CD14-positive monocyte (primary cell): ENCODE data around the gene RTN4RL1. TPM values are rescaled to one million over a fixed set of nuclear protein-coding genes. Genes with fewer than 3 reads are reported as not detected.

ENCODE experiments used
- DNase-seq, 3 donors: peaks; one replicate each; pipeline ENCODE4 v3.0.0-alpha.2; 2011 to 2022
- H2AFZ ChIP-seq: 2 replicates; pipeline ENCODE4 v1.6.0; 2012; ENCODE audit warnings: mild to moderate bottlenecking, low read depth, low read length, inconsistent platforms; ENCODE audit not compliant: insufficient read depth, poor library complexity, severe bottlenecking
- H3K27ac ChIP-seq, 2 donors: 1 replicate in 1 of 2; 2 replicates in 1 of 2; pipeline ENCODE4 v1.5.1; 2012 to 2013; ENCODE audit warnings: low read length in 2 of 2, control low read depth in 1 of 2, inconsistent platforms in 1 of 2, low read depth in 1 of 2, mild to moderate bottlenecking in 1 of 2
- H3K27me3 ChIP-seq, 2 donors: one replicate each; pipeline versions ENCODE4 v1.6.0 to v1.6.1; 2011 to 2013; ENCODE audit warnings: low read length in 2 of 2; ENCODE audit not compliant: control insufficient read depth in 2 of 2, insufficient read depth in 2 of 2
- H3K36me3 ChIP-seq, 2 donors: replicated peaks in 1 of 2; 1 replicate in 1 of 2; 2 replicates in 1 of 2; pipeline versions ENCODE4 v1.5.1 to v1.6.1; 2012 to 2013; ENCODE audit warnings: low read length in 2 of 2, control low read depth in 1 of 2, inconsistent platforms in 1 of 2, mild to moderate bottlenecking in 1 of 2; ENCODE audit not compliant: insufficient read depth in 2 of 2, control insufficient read depth in 1 of 2
- H3K4me1 ChIP-seq, 2 donors: 1 replicate in 1 of 2; 2 replicates in 1 of 2; pipeline versions ENCODE4 v1.5.1 to v1.6.1; 2012 to 2013; ENCODE audit warnings: low read length in 2 of 2, control low read depth in 1 of 2, inconsistent platforms in 1 of 2, mild to moderate bottlenecking in 1 of 2, moderate library complexity in 1 of 2; ENCODE audit not compliant: insufficient read depth in 2 of 2, control insufficient read depth in 1 of 2
- H3K4me2 ChIP-seq: replicated peaks from 2 replicates; pipeline ENCODE3; 2012; ENCODE audit warnings: low read length, moderate library complexity, mild to moderate bottlenecking; ENCODE audit not compliant: poor library complexity, severe bottlenecking; ENCODE audit errors: extremely low read depth
- H3K4me3 ChIP-seq, 3 experiments: fragments of 200-600 bp in 1 of 3; sonication (generic) in 1 of 3; replicated peaks in 1 of 3; 1 replicate in 2 of 3; 2 replicates in 1 of 3; pipeline ENCODE4 v1.5.1; 2011 to 2013; ENCODE audit warnings: low read length in 3 of 3, mild to moderate bottlenecking in 3 of 3, control low read depth in 2 of 3, low read depth in 2 of 3, inconsistent platforms in 1 of 3, moderate library complexity in 1 of 3
- H3K79me2 ChIP-seq: 2 replicates; pipeline ENCODE4 v1.6.0; 2012; ENCODE audit warnings: mild to moderate bottlenecking, control low read depth, inconsistent platforms, low read length, moderate library complexity; ENCODE audit not compliant: insufficient read depth
- H3K9ac ChIP-seq: 2 replicates; pipeline ENCODE4 v1.6.0; 2017; ENCODE audit warnings: low read length, mild to moderate bottlenecking; ENCODE audit not compliant: insufficient read depth, poor library complexity, severe bottlenecking
- H3K9me3 ChIP-seq, 2 donors: replicated peaks in 1 of 2; 1 replicate in 1 of 2; 2 replicates in 1 of 2; pipeline versions ENCODE4 v1.5.1 to v1.6.1; 2012 to 2013; ENCODE audit warnings: low read length in 2 of 2, control low read depth in 1 of 2; ENCODE audit not compliant: control insufficient read depth in 1 of 2, insufficient read depth in 1 of 2
- H4K20me1 ChIP-seq: 2 replicates; pipeline ENCODE4 v1.6.0; 2012; ENCODE audit warnings: mild to moderate bottlenecking, low read length, control low read depth, moderate library complexity; ENCODE audit not compliant: insufficient read depth
- H3K27ac Mint-ChIP-seq, 7 donors: one replicate each; pipeline ENCODE4 v1.8.0; 2020; ENCODE audit warnings: mild to moderate bottlenecking in 7 of 7, mixed read lengths in 7 of 7, moderate library complexity in 6 of 7, inconsistent platforms in 2 of 7
- H3K27me3 Mint-ChIP-seq, 3 donors: one replicate each; pipeline ENCODE4 v1.8.0; 2021 to 2022; ENCODE audit warnings: low read depth in 3 of 3, mild to moderate bottlenecking in 3 of 3, mixed read lengths in 3 of 3, moderate library complexity in 3 of 3, inconsistent platforms in 1 of 3
- H3K36me3 Mint-ChIP-seq, 2 donors: one replicate each; pipeline ENCODE4 v1.8.0; 2020; ENCODE audit warnings: mixed read lengths in 2 of 2, inconsistent platforms in 1 of 2, mild to moderate bottlenecking in 1 of 2
- H3K4me1 Mint-ChIP-seq: one replicate; pipeline ENCODE4 v1.8.0; 2020; ENCODE audit warnings: mild to moderate bottlenecking, mixed read lengths
- H3K4me3 Mint-ChIP-seq, 2 donors: one replicate each; pipeline ENCODE4 v1.8.0; 2020; ENCODE audit warnings: mild to moderate bottlenecking in 2 of 2, mixed read lengths in 2 of 2, moderate library complexity in 1 of 2
- H3K9me3 Mint-ChIP-seq, 7 donors: one replicate each; pipeline ENCODE4 v1.8.0; 2020 to 2022; ENCODE audit warnings: mixed read lengths in 7 of 7, mild to moderate bottlenecking in 6 of 7, moderate library complexity in 6 of 7, inconsistent platforms in 2 of 7
- CTCF ChIP-seq: fragments of 200-600 bp; IDR thresholded peaks from one replicate; pipeline ENCODE4 v1.8.0; 2022; ENCODE audit warnings: antibody characterized with exemption, mild to moderate bottlenecking
- WGBS: methylation state at CpG from one replicate; pipeline ENCODE4 v1.1.5; 2013; ENCODE audit warnings: missing lambda C conversion rate; ENCODE audit not compliant: insufficient coverage; 5-methylcytosine and 5-hydroxymethylcytosine counted together
- intact Hi-C, 2 donors: fragments of 100-400 bp; cut with micrococcal nuclease; formaldehyde crosslinking; loops; one replicate each; pipeline versions ENCODE4 v1.15.0 to v1.15.1; 2023
- polyA plus RNA-seq, 3 donors: library from polyadenylated mRNA; depleted of rRNA in 1 of 3; unstranded in 2 of 3; stranded (reverse) in 1 of 3; fragments of 300-500 nt in 2 of 3; fragments of >200 nt in 1 of 3; fragmentation: Illumina TruSeq in 2 of 3; gene quantifications; 1 replicate in 2 of 3; 2 replicates in 1 of 3; pipeline ENCODE4 v1.2.3, GENCODE V29; 2012 to 2021

RTN4RL1 gene
- polyA plus RNA-seq, 3 donors = 0.07 to 0.29 (median 0.11) TPM

- Mint-ChIP-seq H3K27ac (no peak overlapping the region), H3K27me3 (peaks cover 52 to 66% (median 55%) of the 10 kb centered on the region in 3 donors), H3K4me1 (peaks cover 35% of the 10 kb centered on the region), H3K36me3 (peaks cover 6 to 7% of the 10 kb centered on the region in 2 donors), H3K4me3 (peak overlapping the region in 1 of 2 donors; percentile 36), H3K9me3 (peaks cover 0 to 25% (median 14%) of the 10 kb centered on the region in 7 donors)
- H3K36me3 ChIP-seq = no peaks in the 10 kb centered on the region
- peaks cover 36 to 52% of the 10 kb centered on the region in 2 donors for H3K4me1 ChIP-seq
- no peak overlapping the region for H3K4me3 ChIP-seq
- peaks cover 8 to 9% of the 10 kb centered on the region in 2 donors for H3K9me3 ChIP-seq
- no peak overlapping the region for H3K4me2 ChIP-seq
- no peak overlapping the region for H2AFZ ChIP-seq
- no peaks in the 10 kb centered on the region for H4K20me1 ChIP-seq
- H3K9ac ChIP-seq = no peak overlapping the region
- intact Hi-C loops = loop anchor here in 1 of 2 donors (10.0 kb wide), 1 partner anchor 143 kb away; no protein-coding TSS in a partner anchor
- 98% methylated on average over 5 of the region's 5 CpGs for WGBS
- no peak overlapping the region for H3K27ac ChIP-seq
- DNase-seq = no peak
- no peaks in the 10 kb centered on the region for H3K79me2 ChIP-seq
- H3K27me3 ChIP-seq = peaks cover 24 to 57% of the 10 kb centered on the region in 2 donors
- TF ChIP-seq CTCF = no peak
Observed at GRCh38 chr17:2028234-2028614, 3.1 kb upstream of the RTN4RL1 start.

- Histone ChIP-seq H3K27ac (no peak overlapping the region), H3K27me3 (peaks cover 24 to 63% of the 10 kb centered on the region in 2 donors), H2AFZ (no peak overlapping the region), H3K79me2 (no peaks in the 10 kb centered on the region), H4K20me1 (no peaks in the 10 kb centered on the region), H3K4me3 (no peak overlapping the region), H3K36me3 (no peaks in the 10 kb centered on the region), H3K4me2 (no peak overlapping the region), H3K9ac (no peak overlapping the region), H3K9me3 (peaks cover 8 to 9% of the 10 kb centered on the region in 2 donors), H3K4me1 (peaks cover 41 to 57% of the 10 kb centered on the region in 2 donors)
- H3K4me1 Mint-ChIP-seq = peaks cover 38% of the 10 kb centered on the region
- H3K9me3 Mint-ChIP-seq = peaks cover 0 to 25% (median 14%) of the 10 kb centered on the region in 7 donors
- peaks cover 5 to 7% of the 10 kb centered on the region in 2 donors for H3K36me3 Mint-ChIP-seq
- intact Hi-C loops = loop anchor here in 1 of 2 donors (10.0 kb wide), 1 partner anchor 143 kb away; no protein-coding TSS in a partner anchor
- no peak for TF ChIP-seq CTCF
- WGBS = 80% methylated on average over 5 of the region's 11 CpGs
- H3K27me3 Mint-ChIP-seq = peaks cover 58 to 71% (median 60%) of the 10 kb centered on the region in 3 donors
- H3K27ac Mint-ChIP-seq = peak overlapping the region in 1 of 7 donors; percentile 44
- peak overlapping the region in 1 of 2 donors; percentile 81 for H3K4me3 Mint-ChIP-seq
- DNase-seq = no peak
Observed at GRCh38 chr17:2027528-2028233, 2.5 kb upstream of the RTN4RL1 start.
